NCI-H2196 treated with DMSO at 0.1 percent for 48 hours (cell line): ENCODE data around the gene THAP8.
A peak's percentile ranks its signal among the peaks of the same experiment; 100 is the strongest.
"Not testable (repeated sequence)": the region's sequence is repeated elsewhere in the genome, so short reads cannot be mapped to it uniquely, and the experiment has no call there.

ENCODE experiments used
- DNase-seq: peaks from one replicate; lab custom pipeline; 2025; ENCODE audit not compliant: unreplicated experiment; lab: John Stamatoyannopoulos, UW

The THAP8 gene

GRCh38 chr19:36068810-36069499, 14.9 kb upstream of the THAP8 start:
- not testable (repeated sequence) for DNase-seq

- no peak for DNase-seq
These were observed 13.6 kb upstream of the THAP8 start for GRCh38 chr19:36067681-36068080.

GRCh38 chr19:36064826-36065225, 10.7 kb upstream of the THAP8 start:
- DNase-seq: no peak

DNA sequence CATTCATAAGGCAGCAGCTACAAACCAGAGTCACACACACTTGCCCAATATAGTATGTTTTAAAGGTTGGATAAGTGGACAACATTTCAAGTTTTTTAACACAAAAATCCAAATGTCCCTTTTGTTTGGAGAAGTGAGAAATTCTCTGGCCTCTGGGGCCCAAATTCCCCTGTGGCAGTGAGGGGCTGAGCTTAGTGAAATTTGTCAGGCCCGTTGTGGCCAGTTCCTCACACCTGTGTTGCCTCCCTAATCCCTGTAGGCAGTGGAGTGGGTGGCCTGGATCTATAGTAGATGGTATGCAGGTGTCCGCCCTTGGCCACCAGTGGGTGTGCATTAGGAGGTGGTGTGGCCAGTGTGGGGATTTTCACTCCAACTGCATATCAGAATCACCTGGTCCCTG, 7.3 kb upstream of the THAP8 start:
- no peak for DNase-seq

GRCh38 chr19:36060430-36060829, 6.3 kb upstream of the THAP8 start:
- DNase-seq: peak; percentile 48

GRCh38 chr19:36059180-36059910, 5.3 kb upstream of the THAP8 start:
- DNase-seq: no peak

GRCh38 chr19:36058481-36059179, 4.5 kb upstream of the THAP8 start:
- DNase-seq: no peak

DNA sequence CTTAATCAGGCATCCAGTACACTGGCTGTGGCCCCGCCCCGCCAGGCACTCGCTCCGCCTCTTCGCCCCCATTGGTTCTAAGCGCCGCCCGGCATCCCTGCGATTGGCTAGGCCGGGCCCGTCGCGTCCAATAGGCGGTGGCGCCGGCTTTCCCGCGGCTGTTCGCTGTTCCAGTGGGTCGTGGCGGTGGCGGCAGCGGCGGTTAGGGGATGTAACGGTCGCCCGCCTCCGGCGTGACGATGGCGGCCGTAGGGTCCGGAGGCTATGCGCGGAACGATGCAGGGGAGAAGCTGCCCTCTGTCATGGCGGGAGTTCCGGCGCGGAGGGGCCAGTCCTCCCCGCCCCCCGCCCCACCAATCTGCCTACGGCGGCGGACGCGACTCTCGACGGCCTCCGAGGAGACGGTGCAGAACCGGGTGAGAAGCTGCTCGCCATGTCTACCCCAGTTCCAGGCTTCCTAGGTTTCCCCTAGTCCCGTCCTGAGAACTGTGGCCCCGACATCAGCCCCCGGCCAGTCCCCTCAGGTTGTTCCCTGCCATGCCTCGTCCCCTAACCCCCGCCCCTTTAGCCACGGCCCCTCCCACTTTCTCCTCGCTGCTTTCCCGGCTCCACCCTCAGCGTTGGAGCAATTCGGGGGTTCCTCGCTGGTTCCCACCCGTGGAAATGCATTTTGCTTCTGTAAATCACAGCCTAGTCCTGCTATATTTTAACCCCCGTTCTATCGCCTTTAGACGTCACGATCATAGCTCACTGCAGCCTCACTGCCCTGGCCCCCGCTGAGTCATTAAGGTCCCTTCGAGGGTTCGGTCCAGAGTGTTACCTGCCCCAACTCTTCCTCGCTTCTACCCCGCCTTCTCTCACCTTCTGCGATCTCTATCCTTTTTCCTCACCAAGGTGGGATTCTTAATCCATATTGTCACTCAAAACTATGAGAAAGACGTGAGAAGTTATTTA, 925 bp upstream of the THAP8 start, which contains the start of gene WDR62:
Gene WDR62 (plus strand): TSS at position 165 of the 954 bp plus-strand sequence. CDS start 75 bp downstream, at position 240.
- peak; percentile 97 for DNase-seq

DNA sequence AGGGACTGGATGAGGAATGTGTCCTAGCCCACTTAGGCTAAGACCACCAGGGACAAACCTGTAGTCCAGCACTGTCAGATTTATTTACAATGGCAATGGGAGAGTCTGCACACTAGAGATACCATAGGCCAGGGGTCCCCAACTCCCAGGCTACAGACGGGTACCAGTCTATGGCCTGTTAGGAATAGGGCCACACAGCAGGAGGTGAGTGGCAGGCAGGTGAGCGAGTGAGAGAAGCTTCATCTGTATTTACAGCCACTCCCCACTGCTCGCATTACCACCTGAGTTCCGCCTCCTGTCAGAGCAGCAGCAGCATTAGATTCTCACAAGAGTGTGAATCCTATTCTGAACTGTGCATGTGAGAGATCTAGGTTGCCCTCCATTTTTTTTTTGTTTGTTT, 2.4 kb downstream of the THAP8 start:
- peak; percentile 54 for DNase-seq

DNA sequence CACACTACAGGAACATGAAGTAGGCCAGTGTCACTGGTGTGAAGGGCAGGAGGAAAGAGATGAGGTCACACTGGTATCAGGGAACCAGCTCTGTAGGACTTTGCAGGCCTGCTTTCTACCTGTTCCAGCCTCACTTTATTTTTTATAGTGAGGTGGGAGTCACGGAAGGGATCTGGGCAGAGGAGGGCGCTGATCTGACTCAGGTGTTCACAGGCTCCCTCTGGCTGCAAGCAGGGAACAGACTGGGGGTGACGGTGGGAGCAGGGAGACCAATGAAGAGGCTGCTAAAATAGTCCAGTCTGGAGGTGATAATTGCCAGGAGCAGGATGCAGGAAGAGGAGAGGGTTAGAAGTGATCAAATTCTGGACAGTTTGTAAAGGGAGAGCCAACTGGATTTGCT, 2.8 kb downstream of the THAP8 start:
- DNase-seq: no peak

GRCh38 chr19:36049080-36049698, 4.9 kb downstream of the THAP8 start:
- DNase-seq: peak; percentile 55

- no peak for DNase-seq
These were observed 6.2 kb downstream of the THAP8 start for GRCh38 chr19:36047835-36048234.

- no peak for DNase-seq
These were observed 7.5 kb downstream of the THAP8 start for GRCh38 chr19:36046443-36047050.

DNA sequence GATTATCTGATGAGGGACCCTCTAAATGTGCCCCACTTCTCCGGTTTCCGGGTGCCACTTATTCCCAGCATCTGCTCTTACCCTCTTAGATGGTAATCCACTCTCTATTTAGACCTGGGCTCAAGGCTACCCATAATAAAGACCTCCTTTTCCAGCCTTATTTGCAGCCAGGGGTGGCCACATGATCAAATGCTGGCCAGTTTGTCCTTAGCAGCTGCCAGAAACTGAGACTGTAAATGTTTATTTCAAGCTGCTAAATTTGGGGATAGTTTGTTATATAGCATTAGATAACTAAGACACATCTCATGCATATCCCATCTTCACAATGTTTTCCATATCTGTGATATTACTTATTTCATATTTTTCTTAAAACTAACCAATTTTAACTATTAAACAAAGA, 10.1 kb downstream of the THAP8 start:
- DNase-seq: no peak

DNA sequence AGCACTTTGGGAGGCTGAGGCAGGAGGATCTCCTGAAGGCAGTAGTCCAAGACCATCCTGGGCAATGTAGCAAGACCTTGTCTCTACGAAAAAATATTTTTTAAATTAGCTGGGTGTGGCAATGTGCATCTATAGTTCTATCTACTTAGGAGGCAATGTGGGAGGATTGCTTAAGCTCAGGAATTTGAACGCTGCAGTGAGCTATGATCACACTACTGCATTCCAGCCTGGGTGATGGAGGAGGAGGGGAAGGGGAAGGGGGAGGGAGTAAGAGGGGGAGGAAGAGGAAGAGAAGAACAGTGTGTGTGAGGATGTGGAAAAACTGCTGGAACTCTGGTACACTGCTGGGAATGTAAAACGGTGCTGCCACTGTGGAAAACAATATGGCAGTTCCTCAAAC, 12.3 kb downstream of the THAP8 start:
- DNase-seq: no peak

GRCh38 chr19:36041092-36041491, 13.0 kb downstream of the THAP8 start:
- not testable (repeated sequence) for DNase-seq

- no peak for DNase-seq
These were observed 13.6 kb downstream of the THAP8 start for GRCh38 chr19:36040495-36040894.

GRCh38 chr19:36032251-36033104, 21.6 kb downstream of the THAP8 start, which contains the start of gene CLIP3:
Gene CLIP3 (minus strand): TSS chr19:36032873. CDS start chr19:36032357, 516 bp downstream.
- DNase-seq: peak; percentile 48

GRCh38 chr19:36031308-36031707, 22.8 kb downstream of the THAP8 start:
- no peak for DNase-seq
